Measurements from ENCODE around the gene RNF112.

The RNF112 gene

DNA sequence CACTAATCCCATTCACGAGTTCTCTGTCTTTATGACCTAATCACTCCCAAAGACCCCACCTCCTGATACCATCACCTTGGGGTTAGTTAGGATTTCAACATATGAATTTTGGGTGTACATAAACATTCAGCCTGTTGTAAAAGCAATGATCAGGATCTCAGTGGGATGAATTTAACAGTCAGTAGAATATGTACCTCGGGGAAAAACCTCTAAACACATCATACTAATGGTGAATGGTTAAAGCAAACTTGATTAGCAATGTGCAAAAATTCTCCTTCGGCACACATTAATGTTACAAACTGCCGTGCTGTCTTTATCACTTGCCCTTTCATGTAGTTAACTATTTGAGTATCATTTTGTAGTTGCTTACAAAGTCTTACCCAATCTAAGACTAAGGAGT, 10.2 kb downstream of the RNF112 start:
- Histone ChIP-seq H2BK5ac (ENCODE audit: low read depth, low read length, poor library complexity) (no peak overlapping the region), H3K36me3 (ENCODE audit: control insufficient read depth in 1 of 2, insufficient read depth in 2 of 2, low read length in 2 of 2) (no peaks in the 10 kb centered on the region), H4K12ac (ENCODE audit: low read depth, low read length) (no peak overlapping the region), H3K18ac (ENCODE audit: low read length) (no peak overlapping the region), H4K8ac (ENCODE audit: low read depth, low read length) (no peak overlapping the region), H3K4me1 (ENCODE audit: control insufficient read depth in 1 of 2, insufficient read depth in 2 of 2, low read length in 2 of 2) (no peaks in the 10 kb centered on the region), H3K79me1 (ENCODE audit: low read length) (no peaks in the 10 kb centered on the region), H2AK5ac (ENCODE audit: low read length) (no peak overlapping the region), H3K27ac (ENCODE audit: low read depth, low read length) (no peak overlapping the region), H3K14ac (ENCODE audit: low read length) (no peak overlapping the region), H3K79me2 (ENCODE audit: control insufficient read depth, insufficient read depth, low read length, poor library complexity) (no peaks in the 10 kb centered on the region), H3K9ac (ENCODE audit: low read length) (no peak overlapping the region), H3K4me2 (ENCODE audit: low read length) (no peak overlapping the region), H2AFZ (ENCODE audit: insufficient read depth, low read length, poor library complexity) (no peak overlapping the region), H2BK120ac (ENCODE audit: insufficient read depth, low read length, poor library complexity) (no peak overlapping the region), H3K23ac (ENCODE audit: low read length) (no peak overlapping the region), H3K4ac (ENCODE audit: low read depth, low read length) (no peak overlapping the region), H2BK12ac (ENCODE audit: low read length) (no peak overlapping the region), H3K27me3 (ENCODE audit: insufficient read depth, low read length) (no peaks in the 10 kb centered on the region), H3K9me3 (ENCODE audit: insufficient read depth, low read depth, low read length) (no peaks in the 10 kb centered on the region), H4K91ac (ENCODE audit: low read depth, low read length) (no peak overlapping the region), H3K4me3 (ENCODE audit: low read depth, low read length) (no peak overlapping the region)
- WGBS (ENCODE audit: extremely low coverage, insufficient coverage, insufficient read length): no CpG with 5 or more reads among the region's 4 CpGs
- no peak for DNase-seq

DNA sequence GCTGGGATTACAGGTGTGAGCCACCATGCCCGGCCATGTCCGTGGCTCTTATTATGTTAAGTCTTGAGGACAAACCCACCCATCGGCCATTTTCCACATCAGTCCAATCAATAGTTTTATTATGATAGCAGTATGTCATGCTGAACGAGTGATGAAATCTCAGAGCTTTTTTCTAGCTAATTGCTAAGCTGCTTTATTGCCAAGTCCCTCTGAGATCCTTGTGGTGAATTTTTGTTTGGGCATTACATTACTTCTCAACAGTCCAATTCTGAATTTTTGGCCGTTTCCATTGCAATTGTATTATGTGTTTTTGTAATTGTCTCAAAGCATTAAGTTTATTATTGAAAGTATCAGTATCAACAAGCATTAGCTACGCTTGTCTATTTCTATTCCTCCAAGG, 10.9 kb downstream of the RNF112 start:
- no peak overlapping the region for H3K4ac ChIP-seq (ENCODE audit: low read depth, low read length)
- H2AK5ac ChIP-seq (ENCODE audit: low read length): no peak overlapping the region
- H3K79me2 ChIP-seq (ENCODE audit: control insufficient read depth, insufficient read depth, low read length, poor library complexity): no peaks in the 10 kb centered on the region
- no peak overlapping the region for H3K18ac ChIP-seq (ENCODE audit: low read length)
- H3K14ac ChIP-seq (ENCODE audit: low read length): no peak overlapping the region
- H4K12ac ChIP-seq (ENCODE audit: low read depth, low read length): no peak overlapping the region
- H3K4me2 ChIP-seq (ENCODE audit: low read length): no peak overlapping the region
- no peaks in the 10 kb centered on the region for H3K79me1 ChIP-seq (ENCODE audit: low read length)
- no peaks in the 10 kb centered on the region for H3K27me3 ChIP-seq (ENCODE audit: insufficient read depth, low read length)
- no peak overlapping the region for H3K9ac ChIP-seq (ENCODE audit: low read length)
- H3K36me3 ChIP-seq (ENCODE audit: control insufficient read depth in 1 of 2, insufficient read depth in 2 of 2, low read length in 2 of 2): no peaks in the 10 kb centered on the region
- no peak overlapping the region for H4K91ac ChIP-seq (ENCODE audit: low read depth, low read length)
- H4K8ac ChIP-seq (ENCODE audit: low read depth, low read length): no peak overlapping the region
- H2BK12ac ChIP-seq (ENCODE audit: low read length): no peak overlapping the region
- H2BK120ac ChIP-seq (ENCODE audit: insufficient read depth, low read length, poor library complexity): no peak overlapping the region
- H3K23ac ChIP-seq (ENCODE audit: low read length): no peak overlapping the region
- H3K4me3 ChIP-seq (ENCODE audit: low read depth, low read length): no peak overlapping the region
- DNase-seq: no peak
- H3K27ac ChIP-seq (ENCODE audit: low read depth, low read length): no peak overlapping the region
- H3K9me3 ChIP-seq (ENCODE audit: insufficient read depth, low read depth, low read length): no peaks in the 10 kb centered on the region
- no peak overlapping the region for H2BK5ac ChIP-seq (ENCODE audit: low read depth, low read length, poor library complexity)
- WGBS (ENCODE audit: extremely low coverage, insufficient coverage, insufficient read length): no CpG with 5 or more reads among the region's 6 CpGs
- no peak overlapping the region for H2AFZ ChIP-seq (ENCODE audit: insufficient read depth, low read length, poor library complexity)
- H3K4me1 ChIP-seq (ENCODE audit: control insufficient read depth in 1 of 2, insufficient read depth in 2 of 2, low read length in 2 of 2): no peaks in the 10 kb centered on the region

DNA sequence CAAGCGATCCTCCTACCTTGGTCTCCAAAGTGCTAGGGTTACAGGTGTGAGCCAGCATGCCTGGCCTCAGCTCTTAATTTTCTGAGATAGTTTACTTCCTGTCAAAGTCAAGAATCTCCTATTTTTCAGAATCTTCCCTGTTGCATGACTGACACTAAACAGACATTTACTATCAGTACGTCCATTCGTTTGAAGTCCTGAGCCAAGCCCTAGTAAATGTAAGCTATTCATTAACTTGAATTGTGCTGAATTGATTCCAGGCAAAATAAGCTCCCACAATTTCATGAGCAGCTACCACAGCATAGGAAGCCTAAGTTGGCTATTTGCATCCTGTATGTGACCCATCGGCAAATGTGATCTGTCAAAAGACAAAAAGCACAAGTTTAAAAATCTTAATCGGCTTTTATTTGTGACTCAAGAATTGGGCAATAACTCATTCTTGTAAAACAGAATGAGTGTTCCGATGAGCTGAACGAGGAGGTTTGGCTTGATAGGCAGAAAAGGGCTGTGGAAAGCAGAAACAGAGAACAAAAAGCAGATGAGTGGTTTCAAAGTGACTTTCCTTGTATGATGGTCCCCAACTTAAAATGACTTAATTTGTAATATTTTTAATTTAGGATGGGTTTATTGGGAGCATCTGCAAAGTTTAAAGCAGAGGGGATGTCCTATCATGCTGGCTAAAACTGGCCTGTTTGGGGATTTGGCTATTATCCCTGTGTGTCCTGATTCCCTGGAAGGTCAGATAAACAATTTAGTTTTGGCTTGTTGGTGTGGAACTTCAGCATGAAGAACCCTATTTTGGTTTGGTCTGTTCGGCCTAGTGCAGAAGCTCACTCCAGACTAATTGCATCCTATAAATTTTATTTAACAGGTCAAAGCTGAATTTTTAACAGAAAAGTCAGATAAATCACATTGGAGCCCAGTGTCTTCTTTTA, 14.2 kb downstream of the RNF112 start:
- Histone ChIP-seq H4K8ac (ENCODE audit: low read depth, low read length) (no peak overlapping the region), H4K12ac (ENCODE audit: low read depth, low read length) (no peak overlapping the region), H3K14ac (ENCODE audit: low read length) (no peak overlapping the region), H2AFZ (ENCODE audit: insufficient read depth, low read length, poor library complexity) (no peak overlapping the region), H3K79me2 (ENCODE audit: control insufficient read depth, insufficient read depth, low read length, poor library complexity) (no peaks in the 10 kb centered on the region), H3K9ac (ENCODE audit: low read length) (no peak overlapping the region), H3K4me2 (ENCODE audit: low read length) (no peak overlapping the region), H3K4me1 (ENCODE audit: control insufficient read depth in 1 of 2, insufficient read depth in 2 of 2, low read length in 2 of 2) (no peaks in the 10 kb centered on the region), H3K36me3 (ENCODE audit: control insufficient read depth in 1 of 2, insufficient read depth in 2 of 2, low read length in 2 of 2) (no peaks in the 10 kb centered on the region), H2BK120ac (ENCODE audit: insufficient read depth, low read length, poor library complexity) (no peak overlapping the region), H3K18ac (ENCODE audit: low read length) (no peak overlapping the region), H3K79me1 (ENCODE audit: low read length) (no peaks in the 10 kb centered on the region), H3K9me3 (ENCODE audit: insufficient read depth, low read depth, low read length) (no peaks in the 10 kb centered on the region), H3K4me3 (ENCODE audit: low read depth, low read length) (no peak overlapping the region), H2BK12ac (ENCODE audit: low read length) (no peak overlapping the region), H2AK5ac (ENCODE audit: low read length) (no peak overlapping the region), H3K27ac (ENCODE audit: low read depth, low read length) (no peak overlapping the region), H3K27me3 (ENCODE audit: insufficient read depth, low read length) (no peaks in the 10 kb centered on the region), H2BK5ac (ENCODE audit: low read depth, low read length, poor library complexity) (no peak overlapping the region), H4K91ac (ENCODE audit: low read depth, low read length) (no peak overlapping the region), H3K4ac (ENCODE audit: low read depth, low read length) (no peak overlapping the region), H3K23ac (ENCODE audit: low read length) (no peak overlapping the region)
- DNase-seq: no peak
- no CpG with 5 or more reads among the region's 8 CpGs for WGBS (ENCODE audit: extremely low coverage, insufficient coverage, insufficient read length)

DNA sequence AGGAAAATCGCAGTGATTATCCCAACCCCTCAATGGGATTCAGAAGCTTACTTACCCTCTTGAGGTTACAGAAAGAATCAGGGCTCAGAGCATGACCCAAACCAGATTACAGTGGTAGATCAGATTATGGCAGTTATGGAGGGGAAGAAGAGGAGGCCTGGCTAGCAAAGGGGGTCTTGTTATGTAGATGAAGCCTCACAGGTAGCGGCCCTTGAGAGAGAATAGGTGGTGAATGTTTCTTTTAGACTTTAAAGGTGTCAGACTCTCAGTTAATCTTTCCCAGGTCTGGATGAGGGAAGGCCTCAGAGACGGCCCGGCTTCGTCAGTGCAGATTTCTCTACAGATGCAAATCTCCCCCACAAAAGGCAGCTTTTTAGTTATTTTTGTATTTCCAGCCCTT, 15.6 kb downstream of the RNF112 start:
- Histone ChIP-seq H3K79me1 (ENCODE audit: low read length) (no peaks in the 10 kb centered on the region), H3K23ac (ENCODE audit: low read length) (no peak overlapping the region), H3K14ac (ENCODE audit: low read length) (no peak overlapping the region), H4K91ac (ENCODE audit: low read depth, low read length) (no peak overlapping the region), H2AFZ (ENCODE audit: insufficient read depth, low read length, poor library complexity) (no peak overlapping the region), H4K12ac (ENCODE audit: low read depth, low read length) (no peak overlapping the region), H2BK120ac (ENCODE audit: insufficient read depth, low read length, poor library complexity) (no peak overlapping the region), H3K36me3 (ENCODE audit: control insufficient read depth in 1 of 2, insufficient read depth in 2 of 2, low read length in 2 of 2) (no peaks in the 10 kb centered on the region), H3K27me3 (ENCODE audit: insufficient read depth, low read length) (no peaks in the 10 kb centered on the region), H3K4ac (ENCODE audit: low read depth, low read length) (no peak overlapping the region), H2BK12ac (ENCODE audit: low read length) (no peak overlapping the region), H2AK5ac (ENCODE audit: low read length) (no peak overlapping the region), H3K18ac (ENCODE audit: low read length) (no peak overlapping the region), H3K4me2 (ENCODE audit: low read length) (no peak overlapping the region), H3K4me1 (ENCODE audit: control insufficient read depth in 1 of 2, insufficient read depth in 2 of 2, low read length in 2 of 2) (no peaks in the 10 kb centered on the region), H3K9ac (ENCODE audit: low read length) (no peak overlapping the region), H3K4me3 (ENCODE audit: low read depth, low read length) (no peak overlapping the region), H3K9me3 (ENCODE audit: insufficient read depth, low read depth, low read length) (no peaks in the 10 kb centered on the region), H4K8ac (ENCODE audit: low read depth, low read length) (no peak overlapping the region), H3K79me2 (ENCODE audit: control insufficient read depth, insufficient read depth, low read length, poor library complexity) (no peaks in the 10 kb centered on the region), H2BK5ac (ENCODE audit: low read depth, low read length, poor library complexity) (no peak overlapping the region), H3K27ac (ENCODE audit: low read depth, low read length) (no peak overlapping the region)
- no peak for DNase-seq
- WGBS (ENCODE audit: extremely low coverage, insufficient coverage, insufficient read length): no CpG with 5 or more reads among the region's 5 CpGs
